Cardiac muscle cell (in vitro differentiated cells and primary cell): ENCODE measurements around the gene GMPPA. TPM values are rescaled to one million over a fixed set of nuclear protein-coding genes. Genes with fewer than 3 reads are reported as not detected.

Source experiments
- DNase-seq, 2 donors: peaks; one replicate each; pipeline versions ENCODE4 v3.0.0 to v3.0.0-alpha.2; 2010 to 2017; ENCODE audit warnings: low read depth in 1 of 2, low spot score in 1 of 2
- H3K27ac ChIP-seq: fragments of 200-600 bp; sonication (generic); 2 replicates; pipeline ENCODE4 v1.5.1; 2016
- H3K27me3 ChIP-seq: fragments of 200-600 bp; sonication (generic); 2 replicates; pipeline ENCODE4 v1.6.0; 2016; ENCODE audit warnings: control low read depth
- H3K36me3 ChIP-seq: fragments of 200-600 bp; sonication (generic); 2 replicates; pipeline ENCODE4 v1.5.1; 2016; ENCODE audit warnings: control low read depth
- H3K4me1 ChIP-seq: fragments of 200-600 bp; sonication (generic); 2 replicates; pipeline ENCODE4 v1.8.1; 2017; ENCODE audit warnings: low read depth, mild to moderate bottlenecking, mixed run types
- H3K4me3 ChIP-seq: fragments of 200-600 bp; sonication (generic); 2 replicates; pipeline ENCODE4 v1.5.1; 2016; ENCODE audit warnings: mild to moderate bottlenecking
- H3K9me3 ChIP-seq: fragments of 200-600 bp; sonication (generic); 2 replicates; pipeline ENCODE4 v1.5.1; 2017; ENCODE audit warnings: low read depth, mild to moderate bottlenecking, control low read depth
- CTCF ChIP-seq: IDR thresholded peaks from 2 replicates; pipeline ENCODE4 v1.5.1; 2012; ENCODE audit warnings: low read depth, mild to moderate bottlenecking, low read length
- polyA plus RNA-seq: library from polyadenylated mRNA; unstranded; fragments of >200 nt; fragmentation: Nextera tagmentation; extraction: Ambion mirVana; gene quantifications from 2 replicates; pipeline ENCODE4 v1.2.1, GENCODE V29; 2016
- total RNA-seq: library from RNA; depleted of rRNA; stranded (reverse); fragments of >200 nt; gene quantifications from 2 replicates; pipeline ENCODE4 v1.2.3, GENCODE V29; 2016

Gene GMPPA
- total and polyA plus RNA-seq, 2 experiments from 2014 or later: 35.0 to 67.5 TPM

- Histone ChIP-seq H3K4me3 (no peak overlapping the region), H3K36me3 (peaks cover 6% of the 10 kb centered on the region), H3K27ac (no peak overlapping the region), H3K9me3 (no peaks in the 10 kb centered on the region), H3K27me3 (no peaks in the 10 kb centered on the region), H3K4me1 (peaks cover 5% of the 10 kb centered on the region)
- DNase-seq: no peak
- no peak for TF ChIP-seq CTCF
These were observed 46.7 kb downstream of the GMPPA start for GRCh38 chr2:219545295-219545942.

GRCh38 chr2:219545943-219546352, 47.3 kb downstream of the GMPPA start:
- H3K36me3 ChIP-seq: peaks cover 4% of the 10 kb centered on the region
- TF ChIP-seq CTCF: no peak
- H3K27me3 ChIP-seq: no peaks in the 10 kb centered on the region
- H3K4me1 ChIP-seq: peaks cover 5% of the 10 kb centered on the region
- H3K27ac ChIP-seq: no peak overlapping the region
- no peak overlapping the region for H3K4me3 ChIP-seq
- H3K9me3 ChIP-seq: no peaks in the 10 kb centered on the region
- DNase-seq: no peak

- Histone ChIP-seq H3K9me3 (no peaks in the 10 kb centered on the region), H3K36me3 (no peaks in the 10 kb centered on the region), H3K27me3 (no peaks in the 10 kb centered on the region), H3K4me3 (no peak overlapping the region), H3K4me1 (peaks cover 3% of the 10 kb centered on the region), H3K27ac (no peak overlapping the region)
- DNase-seq: no peak
- no peak for TF ChIP-seq CTCF
These were observed 48.9 kb downstream of the GMPPA start for GRCh38 chr2:219547621-219548020.

GRCh38 chr2:219548990-219549389, 50.3 kb downstream of the GMPPA start:
- Histone ChIP-seq H3K27me3 (no peaks in the 10 kb centered on the region), H3K27ac (no peak overlapping the region), H3K4me3 (no peak overlapping the region), H3K9me3 (no peaks in the 10 kb centered on the region), H3K4me1 (peaks cover 3% of the 10 kb centered on the region), H3K36me3 (peaks cover under 1% of the 10 kb centered on the region)
- no peak for DNase-seq
- no peak for TF ChIP-seq CTCF

- DNase-seq: no peak
- no peaks in the 10 kb centered on the region for H3K27me3 ChIP-seq
- H3K27ac ChIP-seq: no peak overlapping the region
- no peak overlapping the region for H3K4me3 ChIP-seq
- TF ChIP-seq CTCF: no peak
- H3K9me3 ChIP-seq: no peaks in the 10 kb centered on the region
- H3K36me3 ChIP-seq: peaks cover 3% of the 10 kb centered on the region
- H3K4me1 ChIP-seq: peaks cover 3% of the 10 kb centered on the region
These were observed 50.9 kb downstream of the GMPPA start for GRCh38 chr2:219549619-219550018.
